Adipocyte (in vitro differentiated cells): ENCODE results near the gene ZNF275.

Source experiments
- DNase-seq: peaks from one replicate; pipeline ENCODE4 v3.0.0-alpha.2; 2015; ENCODE audit warnings: low read depth
- H3K27me3 ChIP-seq: replicated peaks from 2 replicates; pipeline ENCODE4 v1.7.0; 2013; ENCODE audit warnings: mild to moderate bottlenecking, low read length, moderate library complexity; ENCODE audit not compliant: control insufficient read depth, insufficient read depth
- H3K36me3 ChIP-seq: 2 replicates; pipeline ENCODE4 v1.7.0; 2013; ENCODE audit warnings: low read length, mild to moderate bottlenecking, moderate library complexity; ENCODE audit not compliant: control insufficient read depth, insufficient read depth, severe bottlenecking
- H3K4me1 ChIP-seq: 2 replicates; pipeline ENCODE4 v1.7.0; 2013; ENCODE audit warnings: mild to moderate bottlenecking, low read length, moderate library complexity; ENCODE audit not compliant: control insufficient read depth, insufficient read depth
- H3K4me3 ChIP-seq: 2 replicates; pipeline ENCODE4 v1.7.0; 2013; ENCODE audit warnings: mild to moderate bottlenecking, low read length, moderate library complexity
- H3K9ac ChIP-seq: 2 replicates; pipeline ENCODE4 v1.7.0; 2013; ENCODE audit warnings: mild to moderate bottlenecking, low read length, moderate library complexity
- H3K9me3 ChIP-seq: 2 replicates; pipeline ENCODE4 v1.7.0; 2013; ENCODE audit warnings: mild to moderate bottlenecking, low read length, moderate library complexity; ENCODE audit not compliant: control insufficient read depth

Gene ZNF275

DNA sequence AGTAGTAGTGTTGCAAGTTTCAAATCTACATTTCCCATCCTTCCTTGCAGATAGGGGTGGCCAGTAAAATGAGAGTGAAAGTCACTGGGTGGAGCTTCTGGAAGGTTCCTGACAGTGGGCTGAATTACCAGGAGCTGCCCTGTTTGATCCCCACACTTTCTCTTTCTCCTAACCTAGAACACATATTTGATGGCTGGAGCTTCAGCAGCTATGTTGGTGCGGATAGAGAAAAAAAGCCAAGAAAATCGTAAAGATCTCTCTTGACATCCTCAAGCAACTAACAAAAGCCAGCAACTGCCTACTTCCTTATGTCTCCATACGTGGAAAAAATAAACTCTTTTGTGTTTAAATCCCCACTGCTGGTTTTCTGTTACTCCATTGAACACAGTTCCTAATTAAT lies 32.2 kb downstream of the ZNF275 start:
- H3K4me1 ChIP-seq, result peaks cover 9% of the 10 kb centered on the region
- H3K9me3 ChIP-seq, result peaks cover 4% of the 10 kb centered on the region
- no peak overlapping the region for H3K4me3 ChIP-seq
- peaks cover 13% of the 10 kb centered on the region for H3K27me3 ChIP-seq
- no peak for DNase-seq
- no peak overlapping the region for H3K9ac ChIP-seq
- H3K36me3 ChIP-seq, result no peaks in the 10 kb centered on the region

DNA sequence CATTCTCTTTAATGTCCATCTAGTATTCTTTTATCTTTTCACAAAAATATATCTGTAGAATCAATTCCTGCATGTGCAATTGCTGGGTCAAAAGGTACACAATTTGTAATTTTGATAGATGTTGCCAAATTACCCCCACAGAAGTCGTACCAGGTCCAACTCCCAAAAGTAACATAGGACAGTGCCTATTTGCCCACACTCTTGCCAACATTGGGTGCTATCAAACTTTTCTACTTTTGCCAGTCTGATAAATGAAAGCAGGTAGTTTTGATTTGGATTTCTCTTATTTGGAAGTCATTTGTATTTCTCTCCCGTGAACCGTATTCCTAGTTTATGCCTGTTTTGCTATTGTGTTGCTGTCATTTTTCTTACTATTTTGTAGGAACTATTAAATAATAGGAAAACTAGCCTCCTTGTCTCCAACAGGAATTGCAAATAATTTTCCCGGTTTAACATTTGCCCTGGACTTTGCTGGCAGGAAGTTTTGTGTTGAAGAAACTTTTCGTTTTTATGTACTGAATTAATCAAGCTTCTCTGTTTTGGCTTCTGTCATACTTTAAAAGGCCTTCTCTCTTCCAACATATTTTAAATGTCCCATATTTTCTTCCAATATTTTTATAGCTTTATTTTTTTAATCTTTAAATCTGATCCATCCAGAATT lies 33.1 kb downstream of the ZNF275 start:
- no peak for DNase-seq
- H3K4me1 ChIP-seq, result peaks cover 12% of the 10 kb centered on the region
- no peak overlapping the region for H3K4me3 ChIP-seq
- H3K9me3 ChIP-seq, result peaks cover 4% of the 10 kb centered on the region
- no peaks in the 10 kb centered on the region for H3K36me3 ChIP-seq
- peaks cover 13% of the 10 kb centered on the region for H3K27me3 ChIP-seq
- H3K9ac ChIP-seq, result no peak overlapping the region

DNA sequence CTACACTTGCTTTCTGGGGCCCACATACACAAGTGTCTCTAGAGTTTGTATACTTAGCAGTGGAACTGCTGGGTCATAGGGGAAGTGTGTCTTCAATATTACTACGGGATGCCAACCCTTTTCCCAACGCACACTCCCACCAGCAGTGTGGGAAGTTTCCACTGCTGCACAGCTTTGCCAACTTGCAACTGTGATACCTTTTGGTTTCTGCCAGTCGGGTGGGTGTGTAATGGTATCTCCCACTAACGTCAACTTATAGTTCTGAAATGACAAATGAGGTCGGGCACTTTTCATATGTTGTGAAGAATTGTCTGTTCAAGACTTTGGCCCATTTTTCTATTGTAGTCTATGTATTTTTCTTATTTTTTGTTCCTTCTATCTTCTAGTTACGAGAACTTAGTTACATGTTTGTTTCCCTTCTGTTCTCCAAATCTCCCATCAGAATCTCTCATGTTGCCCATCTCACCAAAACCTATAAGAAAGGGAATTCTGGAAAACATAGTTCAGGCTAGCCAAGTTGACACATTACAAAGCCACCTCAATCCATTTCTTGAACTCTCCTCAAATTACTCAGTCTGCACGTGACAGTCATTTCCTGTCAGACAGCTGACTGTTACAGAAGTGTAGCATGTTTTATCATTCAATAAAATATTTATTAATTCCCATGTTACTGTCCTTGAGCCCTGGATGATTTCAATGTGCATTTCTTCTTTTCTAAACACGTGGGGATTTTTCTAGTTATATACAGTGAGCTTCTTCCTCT lies 36.5 kb downstream of the ZNF275 start:
- Histone ChIP-seq H3K4me1 (peaks cover 12% of the 10 kb centered on the region), H3K9me3 (peaks cover 4% of the 10 kb centered on the region), H3K36me3 (no peaks in the 10 kb centered on the region), H3K4me3 (no peak overlapping the region), H3K27me3 (peaks cover 7% of the 10 kb centered on the region), H3K9ac (no peak overlapping the region)
- DNase-seq, result no peak

DNA sequence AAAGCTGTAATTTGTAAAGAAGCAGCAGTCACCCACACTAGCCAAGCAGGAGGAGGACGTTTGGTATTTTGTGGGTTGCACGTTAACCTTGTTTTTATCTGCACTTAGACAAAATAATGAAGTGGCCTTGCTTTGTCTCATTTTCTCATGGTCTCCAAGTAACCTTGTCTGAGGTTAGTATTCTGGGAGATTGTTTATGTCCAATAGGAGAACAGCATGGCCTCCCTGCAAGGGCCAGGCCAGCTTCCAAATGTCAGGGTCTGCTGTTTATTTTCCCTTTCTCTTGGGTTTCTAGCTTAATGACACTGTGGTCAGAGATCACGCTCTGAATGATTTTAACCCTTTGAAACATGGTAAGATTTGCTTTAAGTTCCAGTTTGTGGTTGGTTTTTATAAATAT lies 37.3 kb downstream of the ZNF275 start:
- Histone ChIP-seq H3K27me3 (peaks cover 7% of the 10 kb centered on the region), H3K4me1 (peaks cover 12% of the 10 kb centered on the region), H3K9me3 (peaks cover under 1% of the 10 kb centered on the region), H3K36me3 (no peaks in the 10 kb centered on the region), H3K9ac (no peak overlapping the region), H3K4me3 (no peak overlapping the region)
- DNase-seq, result no peak

DNA sequence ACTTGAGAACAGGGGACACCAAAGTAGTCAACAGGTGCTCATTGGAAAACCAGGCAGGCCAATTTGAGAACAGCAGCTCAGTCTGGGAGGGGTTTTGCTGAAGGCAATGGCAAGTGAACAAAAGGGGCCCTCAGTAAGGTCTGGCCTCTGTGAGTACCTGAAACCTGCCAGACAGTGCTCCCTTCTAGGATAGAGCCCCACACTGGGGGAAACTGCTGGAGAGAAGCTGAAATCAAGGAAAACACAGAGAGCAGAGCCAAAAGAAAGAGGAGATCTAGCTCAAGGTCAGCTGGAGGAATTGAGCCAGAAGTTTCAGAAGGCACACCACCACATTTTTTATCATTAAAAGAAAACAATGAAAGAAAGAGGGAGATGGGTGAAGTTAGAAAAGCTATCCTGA lies 39.0 kb downstream of the ZNF275 start:
- no peak for DNase-seq
- no peak overlapping the region for H3K4me3 ChIP-seq
- no peak overlapping the region for H3K9ac ChIP-seq
- no peaks in the 10 kb centered on the region for H3K36me3 ChIP-seq
- H3K27me3 ChIP-seq, result peaks cover 7% of the 10 kb centered on the region
- H3K9me3 ChIP-seq, result peaks cover 4% of the 10 kb centered on the region
- H3K4me1 ChIP-seq, result peaks cover 12% of the 10 kb centered on the region

DNA sequence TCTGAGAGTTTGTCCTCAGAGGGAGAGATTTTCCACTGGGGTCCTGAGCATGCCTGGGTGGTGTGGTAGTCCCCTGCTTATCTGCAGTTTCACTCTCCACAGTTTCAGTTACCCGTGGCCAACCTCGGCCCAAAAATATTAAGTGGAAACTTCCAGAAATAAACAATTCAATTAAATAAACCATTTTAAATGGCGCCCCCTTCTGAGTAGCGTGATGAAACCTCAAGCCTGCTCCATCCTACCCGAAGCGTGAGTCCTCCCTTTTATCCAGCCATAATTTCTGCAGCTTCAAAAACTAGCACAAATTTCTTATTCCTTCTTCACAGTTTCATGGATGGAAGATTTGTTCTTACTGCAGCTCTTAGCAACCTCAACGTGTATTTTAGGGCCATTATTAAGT lies 40.5 kb downstream of the ZNF275 start:
- Histone ChIP-seq H3K4me3 (no peak overlapping the region), H3K36me3 (no peaks in the 10 kb centered on the region), H3K4me1 (peaks cover 12% of the 10 kb centered on the region), H3K9me3 (peaks cover 4% of the 10 kb centered on the region), H3K9ac (no peak overlapping the region), H3K27me3 (peaks cover 7% of the 10 kb centered on the region)
- DNase-seq, result no peak

DNA sequence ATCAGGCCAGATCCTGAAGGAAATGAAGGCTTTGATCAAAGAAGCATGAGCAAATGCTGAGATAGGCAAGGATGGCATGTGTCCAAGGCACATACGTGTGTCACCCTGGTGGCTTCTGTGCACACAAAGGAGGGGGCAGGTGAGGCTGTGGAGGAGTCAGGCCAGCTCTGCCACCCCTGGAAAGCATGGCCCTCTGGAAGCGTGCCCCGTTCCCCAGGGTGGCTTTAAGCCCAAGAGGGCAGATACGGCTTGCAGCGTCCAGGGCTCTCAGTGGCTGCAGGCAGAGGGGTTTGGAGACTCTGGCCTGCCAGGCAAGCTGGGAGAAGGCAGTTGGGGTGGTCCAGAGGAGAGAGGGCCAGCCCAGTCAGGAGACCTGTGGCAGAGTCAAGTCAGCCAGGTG lies 41.6 kb downstream of the ZNF275 start:
- Histone ChIP-seq H3K36me3 (no peaks in the 10 kb centered on the region), H3K4me1 (peaks cover 7% of the 10 kb centered on the region), H3K27me3 (no peaks in the 10 kb centered on the region), H3K9ac (no peak overlapping the region), H3K9me3 (peaks cover 4% of the 10 kb centered on the region), H3K4me3 (no peak overlapping the region)
- DNase-seq, result no peak

DNA sequence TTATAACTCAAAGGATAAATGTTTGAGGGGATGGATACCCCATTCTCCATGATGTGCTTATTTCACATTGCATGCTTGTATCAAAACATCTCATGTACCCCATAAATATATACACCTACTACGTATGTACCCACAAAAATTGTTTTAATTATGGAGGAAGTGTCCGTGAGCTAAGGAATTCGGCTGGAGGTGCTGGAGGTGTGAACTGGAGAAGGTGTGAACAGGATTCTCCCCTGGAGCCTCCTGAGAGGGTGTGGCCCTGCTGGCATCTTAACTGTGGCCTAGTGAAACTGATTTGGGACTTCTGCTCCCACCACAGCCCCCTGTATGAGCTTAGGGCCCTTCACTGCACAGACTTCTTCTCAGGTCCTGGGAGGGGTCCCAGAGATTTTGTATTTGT lies 43.8 kb downstream of the ZNF275 start:
- DNase-seq, result no peak
- no peak overlapping the region for H3K9ac ChIP-seq
- H3K4me1 ChIP-seq, result peaks cover 7% of the 10 kb centered on the region
- peaks cover 4% of the 10 kb centered on the region for H3K9me3 ChIP-seq
- H3K27me3 ChIP-seq, result no peaks in the 10 kb centered on the region
- H3K36me3 ChIP-seq, result no peaks in the 10 kb centered on the region
- H3K4me3 ChIP-seq, result no peak overlapping the region

DNA sequence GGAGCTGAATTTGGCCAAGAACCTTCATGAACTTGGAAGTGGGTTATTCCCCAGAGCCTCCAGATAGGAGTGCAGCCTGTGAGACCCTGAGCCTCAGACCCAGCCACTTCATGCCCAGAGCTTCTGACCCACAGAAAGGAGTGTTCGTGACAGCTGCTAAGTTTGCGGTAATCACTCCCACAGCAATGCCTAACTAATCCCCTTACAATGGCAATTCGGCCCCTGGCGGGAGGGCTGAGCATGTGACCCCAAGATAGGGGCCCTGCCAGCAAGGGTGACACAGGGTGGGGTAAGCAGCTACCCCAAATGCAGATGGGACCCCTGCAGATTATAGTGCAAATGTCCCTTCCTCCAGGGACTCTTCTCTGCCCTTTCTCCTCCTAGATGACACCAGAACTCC lies 44.7 kb downstream of the ZNF275 start:
- Histone ChIP-seq H3K9me3 (peaks cover 4% of the 10 kb centered on the region), H3K9ac (no peak overlapping the region), H3K4me3 (no peak overlapping the region), H3K4me1 (peaks cover 7% of the 10 kb centered on the region), H3K27me3 (no peaks in the 10 kb centered on the region), H3K36me3 (no peaks in the 10 kb centered on the region)
- no peak for DNase-seq

DNA sequence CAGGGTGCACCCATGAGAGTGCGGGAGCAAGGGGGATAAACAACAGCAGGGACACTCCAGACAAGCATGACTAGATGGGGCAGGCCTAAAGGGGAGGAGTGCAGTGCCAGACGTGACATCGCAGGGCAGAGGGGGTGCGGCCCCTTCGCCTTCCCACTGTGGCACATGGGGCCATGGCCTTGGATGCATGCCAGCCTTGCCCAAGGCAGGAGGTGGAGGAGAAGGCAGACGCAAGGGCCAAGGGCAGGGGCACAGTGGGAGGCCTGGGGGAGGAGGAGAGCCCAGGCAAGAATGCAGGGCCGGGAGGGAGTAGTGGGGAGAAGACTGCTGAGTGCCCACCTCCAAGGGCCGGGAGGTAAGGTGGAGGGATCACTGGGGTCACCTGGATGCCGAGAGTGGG lies 45.6 kb downstream of the ZNF275 start:
- H3K4me1 ChIP-seq, result peaks cover 7% of the 10 kb centered on the region
- no peak for DNase-seq

DNA sequence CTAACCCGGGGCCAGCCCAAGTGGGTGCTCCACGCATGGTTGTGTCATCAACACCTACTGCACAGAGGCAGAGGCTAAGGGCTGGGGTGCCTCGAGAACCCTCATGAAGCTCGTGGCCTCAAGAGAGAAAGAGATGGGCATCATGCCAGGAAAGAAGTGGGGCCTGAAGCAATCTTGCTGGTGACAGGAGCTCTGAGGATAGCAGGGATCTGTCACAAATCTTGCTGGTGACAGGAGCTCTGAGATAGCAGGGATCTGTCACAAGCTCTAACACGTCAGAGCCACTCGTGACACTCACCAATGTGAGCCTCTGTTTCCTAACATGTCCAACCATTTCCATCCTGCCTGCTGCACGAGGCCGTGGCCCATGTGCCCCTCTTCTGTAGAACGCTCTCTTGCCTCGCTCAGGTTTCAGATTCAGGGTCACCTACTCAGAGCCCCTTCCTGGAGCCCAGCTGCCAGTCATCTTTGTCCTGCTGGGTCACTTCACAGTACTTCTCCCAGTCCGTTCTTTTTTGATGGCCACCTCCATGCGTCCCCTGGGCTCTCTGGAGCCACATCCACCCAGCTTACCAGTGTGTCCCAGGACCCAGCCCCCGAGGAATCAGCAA lies 46.1 kb downstream of the ZNF275 start:
- no peak for DNase-seq
- H3K27me3 ChIP-seq, result no peaks in the 10 kb centered on the region

More for the DNA sequence above, 45.6 kb downstream of the ZNF275 start:
- Histone ChIP-seq H3K36me3 (no peaks in the 10 kb centered on the region), H3K27me3 (no peaks in the 10 kb centered on the region), H3K4me3 (no peak overlapping the region), H3K9ac (no peak overlapping the region), H3K9me3 (peaks cover 4% of the 10 kb centered on the region)

More for the DNA sequence above, 46.1 kb downstream of the ZNF275 start:
- H3K4me3 ChIP-seq, result no peak overlapping the region
- H3K36me3 ChIP-seq, result no peaks in the 10 kb centered on the region
- peaks cover 4% of the 10 kb centered on the region for H3K9me3 ChIP-seq
- H3K9ac ChIP-seq, result no peak overlapping the region
- H3K4me1 ChIP-seq, result peaks cover 7% of the 10 kb centered on the region
